Measurements from ENCODE around the gene C14orf119.

Gene C14orf119

DNA sequence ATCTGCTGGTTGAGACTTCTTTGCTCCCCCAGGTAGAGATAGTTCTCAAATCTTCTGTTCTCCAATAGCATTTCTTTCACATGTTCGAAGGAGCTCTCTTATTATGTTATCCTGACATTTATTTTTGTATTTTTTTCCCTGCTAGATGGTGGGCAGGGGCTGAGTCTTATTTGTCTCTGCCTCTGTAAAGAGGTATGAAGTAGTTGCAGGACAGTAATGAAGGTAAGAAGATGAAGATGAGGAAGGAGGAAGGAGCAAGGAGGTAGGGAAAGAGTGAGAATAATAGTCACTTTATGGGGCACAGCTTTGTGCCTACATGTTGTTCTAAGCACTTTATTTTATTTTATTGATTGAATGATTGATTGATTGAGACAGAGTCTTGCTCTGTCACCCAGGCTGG lies 14.5 kb downstream of the C14orf119 start:
- DNase-seq (ENCODE audit: low spot score): no peak
- in situ Hi-C loops (cut with MboI; ENCODE audit: low pct_unique_long_range_greater_than_20kb, low sequenced_read_pairs, unreplicated experiment): no loop called here
- TF ChIP-seq, protein P1, sequence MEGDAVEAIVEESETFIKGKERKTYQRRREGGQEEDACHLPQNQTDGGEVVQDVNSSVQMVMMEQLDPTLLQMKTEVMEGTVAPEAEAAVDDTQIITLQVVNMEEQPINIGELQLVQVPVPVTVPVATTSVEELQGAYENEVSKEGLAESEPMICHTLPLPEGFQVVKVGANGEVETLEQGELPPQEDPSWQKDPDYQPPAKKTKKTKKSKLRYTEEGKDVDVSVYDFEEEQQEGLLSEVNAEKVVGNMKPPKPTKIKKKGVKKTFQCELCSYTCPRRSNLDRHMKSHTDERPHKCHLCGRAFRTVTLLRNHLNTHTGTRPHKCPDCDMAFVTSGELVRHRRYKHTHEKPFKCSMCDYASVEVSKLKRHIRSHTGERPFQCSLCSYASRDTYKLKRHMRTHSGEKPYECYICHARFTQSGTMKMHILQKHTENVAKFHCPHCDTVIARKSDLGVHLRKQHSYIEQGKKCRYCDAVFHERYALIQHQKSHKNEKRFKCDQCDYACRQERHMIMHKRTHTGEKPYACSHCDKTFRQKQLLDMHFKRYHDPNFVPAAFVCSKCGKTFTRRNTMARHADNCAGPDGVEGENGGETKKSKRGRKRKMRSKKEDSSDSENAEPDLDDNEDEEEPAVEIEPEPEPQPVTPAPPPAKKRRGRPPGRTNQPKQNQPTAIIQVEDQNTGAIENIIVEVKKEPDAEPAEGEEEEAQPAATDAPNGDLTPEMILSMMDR (IDR thresholded peaks at IDR 0.05; ENCODE audit: extremely low read depth, insufficient read depth, missing control alignments): no peak

DNA sequence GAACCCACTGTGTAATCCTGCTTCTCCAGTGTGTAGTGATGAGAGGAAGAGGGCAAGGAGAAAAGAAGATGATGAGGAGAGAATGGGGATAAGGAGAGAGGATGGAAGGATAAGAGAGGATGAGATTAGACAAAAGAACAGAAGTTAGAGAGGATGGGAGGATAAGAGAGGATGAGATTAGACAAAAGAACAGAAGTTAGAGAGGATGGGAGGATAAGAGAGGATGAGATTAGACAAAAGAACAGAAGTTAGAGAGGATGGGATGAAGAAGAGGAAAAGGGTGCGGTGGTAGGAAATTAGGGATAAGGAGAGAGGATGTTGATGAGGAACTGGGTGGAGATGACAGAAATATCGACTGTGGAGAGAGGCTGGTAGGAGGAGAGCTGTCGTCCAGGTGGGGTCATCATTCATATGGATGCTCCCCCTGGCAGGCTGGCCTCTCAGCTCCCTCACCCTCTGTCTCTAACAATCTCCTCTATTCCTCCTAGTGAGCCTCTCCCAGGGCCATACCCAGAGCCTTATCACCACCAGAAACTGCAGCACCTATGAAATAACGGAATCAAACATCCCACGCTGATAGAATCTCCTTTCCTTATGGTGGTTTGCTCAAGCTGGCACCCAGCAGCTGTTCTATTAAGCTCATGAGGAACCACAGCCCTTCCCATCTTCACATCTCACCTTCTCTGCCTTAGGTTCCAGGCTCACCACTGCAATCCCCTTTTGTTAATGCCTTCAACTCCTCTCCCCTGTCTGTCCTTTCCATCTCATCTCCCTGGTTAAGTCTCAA lies 15.5 kb downstream of the C14orf119 start:
- TF ChIP-seq, protein P1 (IDR thresholded peaks at IDR 0.05; ENCODE audit: extremely low read depth, insufficient read depth, missing control alignments): no peak
- in situ Hi-C loops (cut with MboI; ENCODE audit: low pct_unique_long_range_greater_than_20kb, low sequenced_read_pairs, unreplicated experiment): no loop called here
- DNase-seq (ENCODE audit: low spot score): no peak

DNA sequence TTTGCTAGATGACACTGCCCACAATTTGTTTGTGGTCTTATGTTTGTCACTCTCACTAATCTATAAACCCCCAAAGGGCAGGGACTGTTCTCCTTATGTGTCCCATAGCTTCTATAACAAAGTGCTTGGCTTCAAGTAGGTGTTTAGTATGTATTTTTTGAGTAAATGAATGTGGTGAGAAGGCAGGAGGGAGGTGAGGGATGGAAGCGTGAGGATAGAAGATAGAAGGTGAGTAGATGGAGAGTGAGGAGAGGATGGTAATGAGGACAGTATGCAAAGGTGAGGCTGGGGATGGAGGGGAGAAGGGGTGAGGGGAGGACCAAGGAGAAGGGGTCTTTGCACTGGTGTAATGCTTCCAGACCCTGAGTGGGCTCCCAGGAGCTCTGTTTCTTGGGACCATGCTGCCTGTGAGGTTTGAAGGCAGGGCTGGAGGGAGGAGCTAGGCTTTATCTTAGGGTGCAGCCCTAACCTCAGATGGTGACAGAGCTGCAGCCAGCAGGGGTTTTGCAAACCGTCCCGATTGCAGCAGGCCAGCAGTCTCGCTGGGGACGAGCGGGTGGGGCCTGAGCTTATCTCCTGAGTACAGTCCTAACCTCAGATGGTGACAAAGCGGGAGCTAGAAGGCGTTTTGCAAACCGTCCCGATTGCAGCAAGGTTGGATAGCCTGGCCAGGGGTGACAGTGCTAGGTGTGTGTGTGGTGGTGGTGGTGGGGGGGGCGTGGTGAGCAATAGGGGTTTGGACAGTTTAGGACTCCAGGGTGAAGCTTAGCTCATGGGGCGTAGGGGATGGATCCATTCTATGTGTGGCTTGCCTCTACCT lies 17.3 kb downstream of the C14orf119 start:
- TF ChIP-seq, protein P1 (IDR thresholded peaks at IDR 0.05; ENCODE audit: extremely low read depth, insufficient read depth, missing control alignments): no peak
- no peak for DNase-seq (ENCODE audit: low spot score)
- in situ Hi-C loops (cut with MboI; ENCODE audit: low pct_unique_long_range_greater_than_20kb, low sequenced_read_pairs, unreplicated experiment): no loop called here

DNA sequence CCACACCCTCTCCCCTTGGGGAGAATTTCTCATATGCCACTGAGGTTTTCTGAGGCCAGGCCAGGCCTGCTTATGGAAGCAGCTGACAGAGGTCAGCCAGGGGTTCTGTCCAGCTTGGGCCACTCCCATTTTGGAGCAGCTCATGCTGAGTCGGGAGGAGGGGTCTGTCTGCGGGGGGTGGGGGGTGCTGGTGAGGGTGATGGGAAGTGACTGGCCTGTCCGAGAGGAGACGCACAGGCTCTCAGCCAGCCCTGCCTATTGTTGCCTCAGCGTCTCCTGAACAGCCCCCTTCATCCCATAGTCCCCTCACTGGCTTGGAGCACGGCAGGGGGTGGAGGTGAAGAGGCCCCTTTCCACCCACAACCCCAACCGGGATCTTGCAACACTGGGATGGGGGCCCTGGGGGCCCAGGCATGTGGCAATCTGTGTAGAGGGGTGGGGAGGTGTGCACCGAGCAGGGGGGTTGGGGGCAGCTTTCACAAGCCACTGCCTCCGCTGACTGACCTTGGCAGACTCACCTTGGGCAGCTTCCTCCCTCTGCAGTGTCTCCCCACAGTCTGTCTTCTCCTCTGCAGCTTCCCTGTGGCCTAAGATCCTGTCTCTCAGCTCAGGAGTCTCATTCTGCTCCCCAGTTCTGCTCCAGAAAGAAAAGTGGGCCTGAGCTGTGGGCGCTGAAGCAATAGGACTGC lies 18.3 kb downstream of the C14orf119 start:
- in situ Hi-C loops (cut with MboI; ENCODE audit: low pct_unique_long_range_greater_than_20kb, low sequenced_read_pairs, unreplicated experiment): no loop called here

DNA sequence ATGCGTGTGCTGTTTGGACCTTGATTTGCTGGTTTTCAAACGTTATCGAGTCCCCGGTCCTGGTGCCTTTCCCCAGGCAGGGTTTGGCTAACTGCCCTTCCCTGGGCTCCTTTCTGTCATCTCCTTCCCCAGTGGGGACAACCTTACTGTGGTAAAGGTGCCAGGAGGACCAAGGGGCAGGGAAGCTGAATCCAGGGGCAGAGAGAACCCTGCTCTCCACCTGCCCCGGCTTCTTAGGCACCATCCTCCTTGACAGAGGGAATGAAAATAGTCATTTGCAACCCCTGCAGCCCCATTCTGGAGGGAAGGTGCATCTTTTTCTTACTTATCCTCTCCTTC lies 18.8 kb downstream of the C14orf119 start:
- DNase-seq (ENCODE audit: low spot score): no peak
- TF ChIP-seq, protein P1 (IDR thresholded peaks at IDR 0.05; ENCODE audit: extremely low read depth, insufficient read depth, missing control alignments): no peak
- in situ Hi-C loops (cut with MboI; ENCODE audit: low pct_unique_long_range_greater_than_20kb, low sequenced_read_pairs, unreplicated experiment): no loop called here

More for the DNA sequence above, 18.3 kb downstream of the C14orf119 start:
- TF ChIP-seq, protein P1 (IDR thresholded peaks at IDR 0.05; ENCODE audit: extremely low read depth, insufficient read depth, missing control alignments): no peak
- no peak for DNase-seq (ENCODE audit: low spot score)

DNA sequence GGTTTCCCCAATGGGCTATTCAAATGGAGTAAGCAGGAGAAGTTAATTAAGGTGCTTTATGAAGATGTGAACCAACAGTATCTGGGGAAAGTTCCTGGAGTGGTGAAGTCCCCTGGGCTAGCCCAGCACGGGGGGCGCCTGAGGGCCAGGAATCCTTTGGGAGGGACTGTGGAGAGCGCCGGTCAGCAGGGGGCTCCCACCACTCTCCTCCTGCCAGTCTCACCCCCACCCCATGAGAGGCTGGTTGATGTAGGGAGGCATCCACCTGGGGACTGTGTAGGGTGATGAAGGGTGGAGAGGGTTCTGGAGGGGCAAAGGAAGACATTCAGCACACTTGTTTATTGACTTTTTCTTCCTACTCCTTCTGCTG lies 19.3 kb downstream of the C14orf119 start:
- in situ Hi-C loops (cut with MboI; ENCODE audit: low pct_unique_long_range_greater_than_20kb, low sequenced_read_pairs, unreplicated experiment): no loop called here
- TF ChIP-seq, protein P1 (IDR thresholded peaks at IDR 0.05; ENCODE audit: extremely low read depth, insufficient read depth, missing control alignments): no peak
- DNase-seq (ENCODE audit: low spot score): no peak
